LNCAP (cell line): Measurements from ENCODE around the gene LRP3.

Source experiments
- CTCF ChIP-seq: fragments of 450-650 bp; IDR thresholded peaks from 2 replicates; pipeline ENCODE4 v1.5.1; 2017; ENCODE audit warnings: mild to moderate bottlenecking

The LRP3 gene

GRCh38 chr19:33248954-33249613, 55.0 kb downstream of the LRP3 start:
- no peak for TF ChIP-seq CTCF

- TF ChIP-seq CTCF = no peak
Measured at GRCh38 chr19:33249740-33250366, 55.7 kb downstream of the LRP3 start.

GRCh38 chr19:33250500-33250899, 56.4 kb downstream of the LRP3 start:
- no peak for TF ChIP-seq CTCF

- no peak for TF ChIP-seq CTCF
Measured at GRCh38 chr19:33251076-33251475, 56.9 kb downstream of the LRP3 start.

GRCh38 chr19:33251526-33252090, 57.5 kb downstream of the LRP3 start:
- no peak for TF ChIP-seq CTCF

GRCh38 chr19:33252418-33252962, 58.4 kb downstream of the LRP3 start:
- TF ChIP-seq CTCF = no peak

- no peak for TF ChIP-seq CTCF
Measured at GRCh38 chr19:33252971-33253370, 58.8 kb downstream of the LRP3 start.
